HG02870 (cell line): ENCODE results near the gene C1QTNF7.

Experiments
- ATAC-seq: cut with Tn5 transposase; IDR thresholded peaks from one replicate; pipeline ENCODE4 v1.9.1; 2021; ENCODE audit warnings: mild to moderate bottlenecking, moderate library complexity; ENCODE audit not compliant: unreplicated experiment

Gene C1QTNF7, protein sequence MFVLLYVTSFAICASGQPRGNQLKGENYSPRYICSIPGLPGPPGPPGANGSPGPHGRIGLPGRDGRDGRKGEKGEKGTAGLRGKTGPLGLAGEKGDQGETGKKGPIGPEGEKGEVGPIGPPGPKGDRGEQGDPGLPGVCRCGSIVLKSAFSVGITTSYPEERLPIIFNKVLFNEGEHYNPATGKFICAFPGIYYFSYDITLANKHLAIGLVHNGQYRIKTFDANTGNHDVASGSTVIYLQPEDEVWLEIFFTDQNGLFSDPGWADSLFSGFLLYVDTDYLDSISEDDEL

DNA sequence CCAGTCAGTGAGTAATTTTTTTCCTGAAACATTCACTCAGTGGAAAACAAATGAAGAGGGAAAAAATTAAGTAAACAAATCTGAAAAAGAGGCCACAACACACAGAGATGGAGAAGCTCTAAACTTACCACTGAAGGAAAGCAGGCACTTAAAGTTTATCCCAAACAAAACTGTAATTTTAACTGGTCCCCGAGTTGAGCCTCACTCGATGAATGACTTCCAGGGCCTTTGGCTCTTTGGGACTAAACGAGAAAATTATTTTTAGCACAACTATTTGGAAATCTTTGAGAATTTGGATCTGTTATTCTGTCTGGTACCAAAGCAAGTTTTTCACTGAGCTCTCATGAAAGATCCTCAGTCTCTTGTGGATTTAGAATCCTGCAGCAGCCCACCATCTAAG, at the start of gene C1QTNF7:
Gene C1QTNF7, plus strand, starts transcription at position 333 of the 400 bp plus-strand sequence. CDS start 7,711 bp downstream, outside the sequence.
- ATAC-seq = no peak

DNA sequence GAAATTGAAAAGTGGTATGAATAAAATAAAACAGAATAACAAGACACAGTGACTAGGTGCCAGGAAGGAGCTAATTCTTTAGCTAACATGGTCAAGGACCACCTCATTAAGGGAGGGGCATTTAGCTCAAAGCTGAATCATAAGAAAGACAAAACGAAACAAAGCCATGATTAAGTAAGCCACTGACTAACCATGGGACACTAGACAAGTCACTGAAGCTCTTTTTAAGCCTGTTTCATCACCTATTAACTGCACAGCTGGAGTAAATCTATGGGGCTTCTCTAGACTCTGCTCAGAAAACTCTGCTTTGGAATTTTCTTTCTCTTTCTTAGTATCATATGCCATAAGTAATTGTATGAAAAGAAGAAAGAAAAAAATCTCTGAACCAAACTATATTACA, 49.8 kb upstream of the C1QTNF7 start:
- no peak for ATAC-seq

- no peak for ATAC-seq
Measured at GRCh38 chr4:15378493-15378892, 49.3 kb upstream of the C1QTNF7 start.

DNA sequence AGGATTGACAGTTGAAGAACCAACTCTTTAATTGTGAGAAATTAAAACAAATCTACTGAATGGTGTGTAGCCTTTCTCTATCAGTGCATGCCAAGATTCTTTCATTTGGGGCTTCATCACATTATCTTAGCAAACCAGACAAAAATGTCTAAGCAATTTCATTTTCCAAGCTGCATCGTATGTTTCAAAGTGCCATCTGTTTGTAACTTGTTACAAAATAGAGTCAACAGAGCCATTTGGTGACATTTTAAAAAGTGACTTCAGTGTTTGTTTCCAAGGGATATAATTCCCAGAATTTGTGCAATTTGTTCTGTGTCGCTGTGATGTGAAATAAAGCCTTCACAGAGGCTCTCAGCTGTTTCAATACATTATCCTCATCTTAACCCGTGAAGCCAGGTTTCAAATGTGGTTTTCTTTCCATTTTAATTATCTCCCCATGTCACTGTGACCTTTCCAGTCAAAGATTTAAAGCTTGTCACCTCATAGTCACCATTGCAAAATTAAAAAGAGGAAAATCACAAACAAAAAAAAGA, 46.0 kb upstream of the C1QTNF7 start:
- no peak for ATAC-seq

DNA sequence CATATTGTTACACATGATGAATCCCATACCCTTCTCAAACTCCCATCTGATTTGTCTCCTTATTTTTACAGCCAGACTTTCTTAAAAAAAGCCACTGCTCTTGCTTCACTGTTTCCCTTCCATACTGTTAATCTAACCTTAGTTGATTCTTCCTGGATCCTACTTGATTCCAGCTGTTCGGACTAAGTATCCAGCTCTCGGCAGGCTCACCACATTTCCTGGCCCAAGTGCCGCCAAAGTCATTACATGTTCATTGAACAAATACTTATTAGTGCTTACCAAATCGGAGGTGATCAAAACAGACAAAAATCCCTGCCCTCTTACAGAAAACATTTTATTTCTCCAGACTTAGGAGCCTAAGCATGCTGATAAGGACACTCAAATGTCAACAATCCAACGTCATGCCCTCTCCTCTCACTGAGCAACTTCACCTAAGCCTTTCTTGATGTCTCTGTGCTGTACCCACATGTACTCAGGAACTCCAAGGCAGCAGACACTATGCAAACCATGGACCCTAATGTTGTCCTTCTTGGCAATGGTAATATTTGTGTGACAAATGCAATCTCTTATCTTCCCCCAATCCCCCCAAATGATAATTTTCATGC, 45.1 kb upstream of the C1QTNF7 start:
- ATAC-seq = no peak

GRCh38 chr4:15385515-15385914, 42.3 kb upstream of the C1QTNF7 start:
- ATAC-seq = no peak

DNA sequence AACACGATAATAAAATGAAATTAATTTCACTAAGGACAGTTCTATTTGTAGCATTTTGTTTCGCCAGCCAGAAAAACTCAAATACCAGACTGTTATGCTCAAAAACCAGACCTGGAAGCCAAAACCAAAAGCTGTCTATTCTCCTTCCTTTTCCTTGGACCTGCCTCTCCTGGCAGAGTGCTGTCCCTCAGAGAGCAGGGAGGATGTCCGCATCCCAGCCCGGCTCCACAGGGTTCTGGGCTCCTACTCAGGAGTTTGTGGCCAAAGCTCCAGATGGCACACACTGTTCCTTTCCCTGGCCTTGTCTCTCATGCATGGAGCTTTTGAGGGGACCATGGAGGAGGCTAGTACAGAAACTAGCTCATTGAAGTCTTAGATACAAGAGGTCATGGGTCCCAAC, 41.9 kb upstream of the C1QTNF7 start:
- ATAC-seq = no peak

DNA sequence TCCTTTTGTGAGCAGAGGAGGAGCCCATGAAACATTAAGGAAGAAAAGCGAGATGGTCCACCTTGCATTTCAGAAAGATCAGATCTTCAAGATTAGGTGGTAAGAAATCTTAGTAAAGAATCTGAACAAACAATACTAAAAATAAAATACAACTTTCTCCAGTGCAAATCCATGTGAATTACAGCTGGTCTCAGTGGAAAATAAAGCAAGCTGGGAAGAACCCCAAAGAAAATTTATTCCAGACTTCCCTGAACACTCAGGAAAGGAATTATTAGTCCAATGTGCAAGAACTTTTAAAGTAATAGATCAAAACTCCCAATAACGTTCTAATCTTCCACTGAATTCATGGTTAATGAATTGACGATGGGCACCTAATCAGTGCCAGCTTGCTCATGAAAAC, 37.3 kb upstream of the C1QTNF7 start:
- ATAC-seq = no peak

GRCh38 chr4:15392053-15392805, 35.6 kb upstream of the C1QTNF7 start:
- ATAC-seq = no peak

GRCh38 chr4:15395311-15395710, 32.5 kb upstream of the C1QTNF7 start:
- ATAC-seq = no peak

GRCh38 chr4:15396157-15396800, 31.6 kb upstream of the C1QTNF7 start:
- peak; percentile 75 for ATAC-seq

DNA sequence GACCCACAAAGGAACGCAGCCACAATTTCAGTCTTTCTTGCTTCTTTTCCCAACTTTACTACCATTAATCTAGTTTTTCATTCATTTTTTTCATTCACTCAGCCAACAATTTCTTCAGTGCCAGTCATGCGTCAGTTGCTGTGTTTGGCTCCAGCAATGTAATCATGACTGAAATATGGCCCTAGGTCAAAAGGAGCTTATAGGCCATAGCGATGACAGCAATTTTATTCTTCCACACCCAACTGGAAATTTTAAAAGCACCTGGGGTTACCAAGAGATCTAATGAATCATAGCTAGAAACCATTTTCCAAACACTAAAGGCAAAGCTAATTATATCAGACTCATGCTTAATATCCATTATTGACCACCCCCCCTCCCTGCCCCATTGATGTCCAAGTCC, 29.8 kb upstream of the C1QTNF7 start:
- no peak for ATAC-seq

- no peak for ATAC-seq
Measured at GRCh38 chr4:15398732-15399131, 29.1 kb upstream of the C1QTNF7 start.

DNA sequence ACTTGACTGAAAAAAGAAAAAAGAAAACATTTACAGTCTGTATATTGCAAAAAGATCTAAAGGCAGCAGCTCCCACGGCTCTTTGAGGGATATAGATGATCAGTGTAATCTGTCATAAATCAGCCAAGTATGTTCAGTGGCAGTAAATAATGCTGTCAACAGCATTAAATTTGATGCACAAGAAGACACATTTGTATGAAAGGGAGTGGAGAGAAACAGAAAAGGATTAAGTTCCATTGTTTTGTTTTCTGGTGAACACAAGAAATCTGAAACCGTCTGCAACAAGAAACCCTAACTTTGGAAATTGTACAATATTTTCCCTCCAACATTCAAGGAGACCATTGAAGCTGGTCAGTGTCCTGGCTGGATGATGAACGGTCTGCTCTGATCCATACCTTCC, 27.6 kb upstream of the C1QTNF7 start:
- ATAC-seq = no peak

- ATAC-seq = no peak
Measured at GRCh38 chr4:15400981-15401671, 26.7 kb upstream of the C1QTNF7 start.

GRCh38 chr4:15402146-15402545, 25.7 kb upstream of the C1QTNF7 start:
- no peak for ATAC-seq

GRCh38 chr4:15402974-15403373, 24.9 kb upstream of the C1QTNF7 start:
- no peak for ATAC-seq

DNA sequence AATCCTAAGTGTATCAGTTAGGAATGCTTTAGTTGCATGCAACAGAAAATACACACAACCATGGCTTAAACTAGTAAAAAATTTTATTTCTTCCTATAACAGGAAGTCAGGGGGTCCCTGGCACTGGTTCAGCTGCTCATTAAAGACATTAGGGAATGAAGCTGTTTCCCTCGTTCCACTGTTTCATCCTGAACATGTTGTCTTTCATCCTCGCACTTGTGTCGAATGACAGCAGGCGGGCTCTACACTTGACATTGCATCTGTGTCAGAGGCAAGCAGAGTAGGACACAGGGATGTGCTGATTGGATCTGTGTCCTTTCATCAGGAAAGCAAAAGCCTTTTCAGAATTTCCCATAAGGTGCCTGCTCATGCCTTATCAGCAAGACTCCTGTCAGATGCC, 22.8 kb upstream of the C1QTNF7 start:
- ATAC-seq = no peak

GRCh38 chr4:15410750-15411149, 17.1 kb upstream of the C1QTNF7 start:
- ATAC-seq = no peak

GRCh38 chr4:15412461-15412860, 15.4 kb upstream of the C1QTNF7 start:
- ATAC-seq = no peak
